Adrenal gland (tissue), 12 donors: Measurements from ENCODE around the gene MAPK1. TPM values are rescaled to one million over a fixed set of nuclear protein-coding genes. Genes with fewer than 3 reads are reported as not detected.
"Not testable (repeated sequence)": the region's sequence is repeated elsewhere in the genome, so short reads cannot be mapped to it uniquely, and the experiment has no call there.

Experiments used
- DNase-seq, 7 donors: peaks; one replicate each; pipeline ENCODE4 v3.0.0-alpha.2; 2019 to 2020
- H3K27ac ChIP-seq, 5 donors: fragments of 200-600 bp; sonication (generic) in 4 of 5; 1 replicate in 3 of 5; 2 replicates in 2 of 5; pipeline versions ENCODE4 v1.5.1 to v1.8.0; 2016 to 2020; ENCODE audit warnings: mild to moderate bottlenecking in 1 of 5
- H3K27me3 ChIP-seq: fragments of 200-600 bp; 2 replicates; pipeline ENCODE4 v1.8.0; 2021
- H3K36me3 ChIP-seq, 2 donors: fragments of 200-600 bp; replicated peaks in 1 of 2; 1 replicate in 1 of 2; 2 replicates in 1 of 2; pipeline versions ENCODE4 v1.5.1 to v1.8.0; 2018 to 2022
- H3K4me1 ChIP-seq, 2 donors: fragments of 200-600 bp; replicated peaks in 1 of 2; 1 replicate in 1 of 2; 2 replicates in 1 of 2; pipeline versions ENCODE4 v1.5.1 to v1.8.0; 2018 to 2021
- H3K4me3 ChIP-seq, 4 donors: fragments of 200-600 bp; sonication (generic) in 3 of 4; one replicate each; pipeline ENCODE4 v1.5.1; 2016 to 2018
- H3K9me3 ChIP-seq, 3 donors: fragments of 200-600 bp; sonication (generic) in 1 of 3; replicated peaks in 1 of 3; 1 replicate in 2 of 3; 2 replicates in 1 of 3; pipeline versions ENCODE4 v1.5.1 to v1.8.0; 2016 to 2021
- CTCF ChIP-seq, 6 experiments: fragments of 450-650 bp in 4 of 6; fragments of 200-600 bp in 2 of 6; sonication (generic) in 1 of 6; IDR thresholded peaks; 1 replicate in 5 of 6; 2 replicates in 1 of 6; pipeline versions ENCODE4 v1.5.1 to v1.8.0; 2016 to 2021; ENCODE audit warnings: antibody characterized with exemption in 6 of 6, mild to moderate bottlenecking in 2 of 6, moderate library complexity in 1 of 6
- POLR2A ChIP-seq, 2 donors: fragments of 450-650 bp; IDR thresholded peaks; one replicate each; pipeline ENCODE4 v1.6.1; 2017; ENCODE audit warnings: antibody characterized with exemption in 2 of 2, mild to moderate bottlenecking in 2 of 2, moderate library complexity in 1 of 2
- WGBS, 4 donors: extraction: QIAGEN DNeasy Blood & Tissue Kit in 2 of 4; methylation state at CpG; one replicate each; pipeline versions ENCODE4 v1.1.5 to v1.1.7; 2013 to 2017; 5-methylcytosine and 5-hydroxymethylcytosine counted together
- intact Hi-C, 2 donors: fragments of 100-400 bp; cut with DNase I; formaldehyde crosslinking; loops; one replicate each; pipeline versions ENCODE4 v1.14.1 to v1.15.0; 2022 to 2023
- polyA plus RNA-seq, 3 donors: library from polyadenylated mRNA; stranded (reverse); fragments of 200-250 nt in 2 of 3; fragments of 350-450 nt in 1 of 3; fragmentation: Illumina TruSeq in 1 of 3; extraction: RNeasy Lipid Tissue Mini Kit (QIAGEN cat#74804) in 1 of 3; gene quantifications; one replicate each; pipeline ENCODE4 v1.2.3, GENCODE V29; 2013 to 2014
- total RNA-seq, 9 donors: library from RNA; depleted of rRNA in 4 of 9; stranded (reverse); fragments of >200 nt in 4 of 9; fragments of 120-200 nt in 1 of 9; fragmentation: NEBNext Ultra II Directional in 1 of 9; extraction: Animal tissue kit (Norgen Biotek cat#: 25700) in 1 of 9; gene quantifications; one replicate each; pipeline versions ENCODE4 v1.1.0 to v1.2.4, GENCODE V29; 2013 to 2023
- donor health status: healthy with polysubstance abuse.
- donor health status: Bipolar disorder and iron deficiency.
- donor health status: DM: yes; HTN: yes; CAD: no.
- donor health status: DM: no; HTN: no; CAD: no.
- donor health status: DM: no; HTN: no; CAD: no.
- donor health status: DM: yes; HTN: yes; CAD: no.

MAPK1 gene
- total and polyA plus RNA-seq, 12 donors = 9.6 to 201 (median 94.4) TPM

GRCh38 chr22:21726650-21727049 is 140.8 kb downstream of the MAPK1 start:
- TF ChIP-seq POLR2A (IDR thresholded peaks at IDR 0.05) (no peak), CTCF (IDR thresholded peaks at IDR 0.05) (no peak)
- no peaks in the 10 kb centered on the region for H3K27me3 ChIP-seq
- intact Hi-C loops = no loop called here
- no peaks in the 10 kb centered on the region for H3K4me1 ChIP-seq
- H3K9me3 ChIP-seq = no peaks in the 10 kb centered on the region
- no peaks in the 10 kb centered on the region for H3K36me3 ChIP-seq
- WGBS, 4 donors = 51 to 71% (median 64%) methylated on average over 5 of the region's 5 CpGs
- no peak overlapping the region for H3K4me3 ChIP-seq
- no peak overlapping the region for H3K27ac ChIP-seq
- no peak for DNase-seq

- intact Hi-C loops = no loop called here
- H3K27me3 ChIP-seq = no peaks in the 10 kb centered on the region
- H3K36me3 ChIP-seq = no peaks in the 10 kb centered on the region
- H3K4me3 ChIP-seq = no peak overlapping the region
- no peak overlapping the region for H3K27ac ChIP-seq
- no peaks in the 10 kb centered on the region for H3K9me3 ChIP-seq
- H3K4me1 ChIP-seq = no peaks in the 10 kb centered on the region
- TF ChIP-seq POLR2A (IDR thresholded peaks at IDR 0.05) = no peak
- TF ChIP-seq CTCF (IDR thresholded peaks at IDR 0.05) = no peak
- no peak for DNase-seq
- WGBS, 4 donors = 86 to 94% (median 92%) methylated on average over 11 to 19 of the region's 19 CpGs
These were observed 141.3 kb downstream of the MAPK1 start for GRCh38 chr22:21725956-21726649.

GRCh38 chr22:21724496-21724895 is 142.9 kb downstream of the MAPK1 start:
- H3K27ac ChIP-seq, H3K27me3 ChIP-seq, H3K36me3 ChIP-seq, H3K4me3 ChIP-seq, H3K9me3 ChIP-seq, intact Hi-C loops, H3K4me1 ChIP-seq, DNase-seq: not testable (repeated sequence)
- whole genome bisulfite sequencing, 4 donors = 94 to 100% (median 98%) methylated on average over 3 of the region's 3 CpGs

- DNase-seq, H3K4me1 ChIP-seq, intact Hi-C loops, H3K27me3 ChIP-seq, H3K9me3 ChIP-seq, H3K27ac ChIP-seq, H3K4me3 ChIP-seq, H3K36me3 ChIP-seq: not testable (repeated sequence)
- WGBS, 4 donors = 96 to 98% (median 97%) methylated on average over 14 to 15 of the region's 15 CpGs
These were observed 146.1 kb downstream of the MAPK1 start for GRCh38 chr22:21721195-21721852.

GRCh38 chr22:21720191-21720859 is 147.1 kb downstream of the MAPK1 start:
- H3K27ac ChIP-seq, H3K4me1 ChIP-seq, H3K36me3 ChIP-seq, DNase-seq, H3K9me3 ChIP-seq, H3K27me3 ChIP-seq, H3K4me3 ChIP-seq, intact Hi-C loops: not testable (repeated sequence)
- WGBS, 4 donors = 79 to 91% (median 87%) methylated on average over 6 to 10 of the region's 10 CpGs
